ENCODE data around the gene OIP5. TPM values are rescaled to one million over a fixed set of nuclear protein-coding genes. Genes with fewer than 3 reads are reported as not detected.

The OIP5 gene
- total and polyA plus RNA-seq, 9 of the 15 experiments (the other 6 are each of a cell fraction or from before 2014, with no cell fraction given): 8.3 to 54.8 (median 35.3) TPM

DNA sequence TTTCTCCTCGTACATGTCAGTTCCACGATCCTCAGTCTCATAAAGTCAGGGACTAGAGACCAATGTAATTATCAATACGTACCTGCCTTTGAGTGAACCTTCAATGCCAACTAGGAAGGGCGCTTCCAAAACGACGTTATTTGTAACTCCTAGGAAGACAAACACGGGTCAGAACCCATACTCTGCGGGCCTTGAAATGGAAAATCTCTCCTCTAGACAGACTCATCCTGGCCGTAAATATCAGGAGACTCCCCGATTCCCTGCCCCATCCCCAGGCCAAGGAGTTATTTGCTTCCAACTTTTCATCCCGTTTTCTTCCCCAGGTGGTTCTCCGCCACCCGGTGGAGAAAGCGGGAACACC, 578 bp downstream of the OIP5 start (continued):
- TF ChIP-seq, protein P1, sequence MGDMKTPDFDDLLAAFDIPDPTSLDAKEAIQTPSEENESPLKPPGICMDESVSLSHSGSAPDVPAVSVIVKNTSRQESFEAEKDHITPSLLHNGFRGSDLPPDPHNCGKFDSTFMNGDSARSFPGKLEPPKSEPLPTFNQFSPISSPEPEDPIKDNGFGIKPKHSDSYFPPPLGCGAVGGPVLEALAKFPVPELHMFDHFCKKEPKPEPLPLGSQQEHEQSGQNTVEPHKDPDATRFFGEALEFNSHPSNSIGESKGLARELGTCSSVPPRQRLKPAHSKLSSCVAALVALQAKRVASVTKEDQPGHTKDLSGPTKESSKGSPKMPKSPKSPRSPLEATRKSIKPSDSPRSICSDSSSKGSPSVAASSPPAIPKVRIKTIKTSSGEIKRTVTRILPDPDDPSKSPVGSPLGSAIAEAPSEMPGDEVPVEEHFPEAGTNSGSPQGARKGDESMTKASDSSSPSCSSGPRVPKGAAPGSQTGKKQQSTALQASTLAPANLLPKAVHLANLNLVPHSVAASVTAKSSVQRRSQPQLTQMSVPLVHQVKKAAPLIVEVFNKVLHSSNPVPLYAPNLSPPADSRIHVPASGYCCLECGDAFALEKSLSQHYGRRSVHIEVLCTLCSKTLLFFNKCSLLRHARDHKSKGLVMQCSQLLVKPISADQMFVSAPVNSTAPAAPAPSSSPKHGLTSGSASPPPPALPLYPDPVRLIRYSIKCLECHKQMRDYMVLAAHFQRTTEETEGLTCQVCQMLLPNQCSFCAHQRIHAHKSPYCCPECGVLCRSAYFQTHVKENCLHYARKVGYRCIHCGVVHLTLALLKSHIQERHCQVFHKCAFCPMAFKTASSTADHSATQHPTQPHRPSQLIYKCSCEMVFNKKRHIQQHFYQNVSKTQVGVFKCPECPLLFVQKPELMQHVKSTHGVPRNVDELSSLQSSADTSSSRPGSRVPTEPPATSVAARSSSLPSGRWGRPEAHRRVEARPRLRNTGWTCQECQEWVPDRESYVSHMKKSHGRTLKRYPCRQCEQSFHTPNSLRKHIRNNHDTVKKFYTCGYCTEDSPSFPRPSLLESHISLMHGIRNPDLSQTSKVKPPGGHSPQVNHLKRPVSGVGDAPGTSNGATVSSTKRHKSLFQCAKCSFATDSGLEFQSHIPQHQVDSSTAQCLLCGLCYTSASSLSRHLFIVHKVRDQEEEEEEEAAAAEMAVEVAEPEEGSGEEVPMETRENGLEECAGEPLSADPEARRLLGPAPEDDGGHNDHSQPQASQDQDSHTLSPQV (IDR thresholded peaks at IDR 0.05): no peak
- 0 out of 2 replicates have a peak, but pooled peaks have one; percentile 39 for TF ChIP-seq SMARCE1 (IDR thresholded peaks at IDR 0.05)
- TF ChIP-seq BCOR (IDR thresholded peaks at IDR 0.05): no peak
- peak; percentile 43 for TF ChIP-seq RBBP5 (IDR thresholded peaks at IDR 0.05; ENCODE audit: borderline replicate concordance, insufficient read depth, low read length, poor library complexity, severe bottlenecking)
- TF ChIP-seq, protein P2, sequence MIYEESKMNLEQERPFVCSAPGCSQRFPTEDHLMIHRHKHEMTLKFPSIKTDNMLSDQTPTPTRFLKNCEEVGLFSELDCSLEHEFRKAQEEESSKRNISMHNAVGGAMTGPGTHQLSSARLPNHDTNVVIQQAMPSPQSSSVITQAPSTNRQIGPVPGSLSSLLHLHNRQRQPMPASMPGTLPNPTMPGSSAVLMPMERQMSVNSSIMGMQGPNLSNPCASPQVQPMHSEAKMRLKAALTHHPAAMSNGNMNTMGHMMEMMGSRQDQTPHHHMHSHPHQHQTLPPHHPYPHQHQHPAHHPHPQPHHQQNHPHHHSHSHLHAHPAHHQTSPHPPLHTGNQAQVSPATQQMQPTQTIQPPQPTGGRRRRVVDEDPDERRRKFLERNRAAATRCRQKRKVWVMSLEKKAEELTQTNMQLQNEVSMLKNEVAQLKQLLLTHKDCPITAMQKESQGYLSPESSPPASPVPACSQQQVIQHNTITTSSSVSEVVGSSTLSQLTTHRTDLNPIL (CRISPR knock-in tag; IDR thresholded peaks at IDR 0.05): no peak
- TF ChIP-seq, protein P3, sequence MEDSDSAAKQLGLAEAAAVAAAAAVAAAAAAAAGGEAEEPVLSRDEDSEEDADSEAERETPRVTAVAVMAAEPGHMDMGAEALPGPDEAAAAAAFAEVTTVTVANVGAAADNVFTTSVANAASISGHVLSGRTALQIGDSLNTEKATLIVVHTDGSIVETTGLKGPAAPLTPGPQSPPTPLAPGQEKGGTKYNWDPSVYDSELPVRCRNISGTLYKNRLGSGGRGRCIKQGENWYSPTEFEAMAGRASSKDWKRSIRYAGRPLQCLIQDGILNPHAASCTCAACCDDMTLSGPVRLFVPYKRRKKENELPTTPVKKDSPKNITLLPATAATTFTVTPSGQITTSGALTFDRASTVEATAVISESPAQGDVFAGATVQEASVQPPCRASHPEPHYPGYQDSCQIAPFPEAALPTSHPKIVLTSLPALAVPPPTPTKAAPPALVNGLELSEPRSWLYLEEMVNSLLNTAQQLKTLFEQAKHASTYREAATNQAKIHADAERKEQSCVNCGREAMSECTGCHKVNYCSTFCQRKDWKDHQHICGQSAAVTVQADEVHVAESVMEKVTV (CRISPR knock-in tag; IDR thresholded peaks at IDR 0.05): peak; percentile 31; the same call in 1 of the 2 replicates
- TF ChIP-seq ZNF696 (CRISPR knock-in tag; conservative IDR thresholded peaks at IDR 0.05): no peak
- TF ChIP-seq GATAD2B (IDR thresholded peaks at IDR 0.05; ENCODE audit: borderline replicate concordance): no peak
- no peak for TF ChIP-seq ZBTB17 (CRISPR knock-in tag; IDR thresholded peaks at IDR 0.05)
- no peak for TF ChIP-seq GATAD2A (IDR thresholded peaks at IDR 0.05)
- TF ChIP-seq ZNF561 (CRISPR knock-in tag; conservative IDR thresholded peaks at IDR 0.05): no peak
- TF ChIP-seq, protein P4, sequence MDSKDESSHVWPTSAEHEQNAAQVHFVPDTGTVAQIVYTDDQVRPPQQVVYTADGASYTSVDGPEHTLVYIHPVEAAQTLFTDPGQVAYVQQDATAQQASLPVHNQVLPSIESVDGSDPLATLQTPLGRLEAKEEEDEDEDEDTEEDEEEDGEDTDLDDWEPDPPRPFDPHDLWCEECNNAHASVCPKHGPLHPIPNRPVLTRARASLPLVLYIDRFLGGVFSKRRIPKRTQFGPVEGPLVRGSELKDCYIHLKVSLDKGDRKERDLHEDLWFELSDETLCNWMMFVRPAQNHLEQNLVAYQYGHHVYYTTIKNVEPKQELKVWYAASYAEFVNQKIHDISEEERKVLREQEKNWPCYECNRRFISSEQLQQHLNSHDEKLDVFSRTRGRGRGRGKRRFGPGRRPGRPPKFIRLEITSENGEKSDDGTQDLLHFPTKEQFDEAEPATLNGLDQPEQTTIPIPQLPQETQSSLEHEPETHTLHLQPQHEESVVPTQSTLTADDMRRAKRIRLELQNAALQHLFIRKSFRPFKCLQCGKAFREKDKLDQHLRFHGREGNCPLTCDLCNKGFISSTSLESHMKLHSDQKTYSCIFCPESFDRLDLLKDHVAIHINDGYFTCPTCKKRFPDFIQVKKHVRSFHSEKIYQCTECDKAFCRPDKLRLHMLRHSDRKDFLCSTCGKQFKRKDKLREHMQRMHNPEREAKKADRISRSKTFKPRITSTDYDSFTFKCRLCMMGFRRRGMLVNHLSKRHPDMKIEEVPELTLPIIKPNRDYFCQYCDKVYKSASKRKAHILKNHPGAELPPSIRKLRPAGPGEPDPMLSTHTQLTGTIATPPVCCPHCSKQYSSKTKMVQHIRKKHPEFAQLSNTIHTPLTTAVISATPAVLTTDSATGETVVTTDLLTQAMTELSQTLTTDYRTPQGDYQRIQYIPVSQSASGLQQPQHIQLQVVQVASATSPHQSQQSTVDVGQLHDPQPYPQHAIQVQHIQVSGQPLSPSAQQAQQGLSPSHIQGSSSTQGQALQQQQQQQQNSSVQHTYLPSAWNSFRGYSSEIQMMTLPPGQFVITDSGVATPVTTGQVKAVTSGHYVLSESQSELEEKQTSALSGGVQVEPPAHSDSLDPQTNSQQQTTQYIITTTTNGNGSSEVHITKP (IDR thresholded peaks at IDR 0.05; ENCODE audit: partially characterized antibody): peak; percentile 19
- TF ChIP-seq ZNF24 (IDR thresholded peaks at IDR 0.05): no peak
- TF ChIP-seq, protein P5, sequence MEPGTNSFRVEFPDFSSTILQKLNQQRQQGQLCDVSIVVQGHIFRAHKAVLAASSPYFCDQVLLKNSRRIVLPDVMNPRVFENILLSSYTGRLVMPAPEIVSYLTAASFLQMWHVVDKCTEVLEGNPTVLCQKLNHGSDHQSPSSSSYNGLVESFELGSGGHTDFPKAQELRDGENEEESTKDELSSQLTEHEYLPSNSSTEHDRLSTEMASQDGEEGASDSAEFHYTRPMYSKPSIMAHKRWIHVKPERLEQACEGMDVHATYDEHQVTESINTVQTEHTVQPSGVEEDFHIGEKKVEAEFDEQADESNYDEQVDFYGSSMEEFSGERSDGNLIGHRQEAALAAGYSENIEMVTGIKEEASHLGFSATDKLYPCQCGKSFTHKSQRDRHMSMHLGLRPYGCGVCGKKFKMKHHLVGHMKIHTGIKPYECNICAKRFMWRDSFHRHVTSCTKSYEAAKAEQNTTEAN (CRISPR knock-in tag; IDR thresholded peaks at IDR 0.05): peak; percentile 86; the same call in 1 of the 2 replicates
- no peak for TF ChIP-seq ZNF134 (CRISPR knock-in tag; conservative IDR thresholded peaks at IDR 0.05)

Data from K562 (cell line).